LNCAP (cell line): ENCODE data around the gene CMSS1.

Experiments used
- CTCF ChIP-seq: fragments of 450-650 bp; IDR thresholded peaks from 2 replicates; pipeline ENCODE4 v1.5.1; 2017; ENCODE audit warnings: mild to moderate bottlenecking

Gene CMSS1

GRCh38 chr3:99838755-99839154 lies 21.1 kb downstream of the CMSS1 start:
- TF ChIP-seq CTCF = no peak

GRCh38 chr3:99839613-99840012 lies 22.0 kb downstream of the CMSS1 start:
- TF ChIP-seq CTCF = no peak

GRCh38 chr3:99842826-99843589 lies 25.3 kb downstream of the CMSS1 start:
- peak; percentile 76 for TF ChIP-seq CTCF

GRCh38 chr3:99843590-99844258 lies 26.1 kb downstream of the CMSS1 start:
- TF ChIP-seq CTCF = no peak

GRCh38 chr3:99845331-99845730 lies 27.7 kb downstream of the CMSS1 start:
- TF ChIP-seq CTCF = no peak

GRCh38 chr3:99845999-99846398 lies 28.3 kb downstream of the CMSS1 start:
- TF ChIP-seq CTCF = no peak

- no peak for TF ChIP-seq CTCF
Observed at GRCh38 chr3:99846477-99847160, 29.0 kb downstream of the CMSS1 start.
